GM18517 (cell line): ENCODE results near the gene POLR1A.

Source experiments
- ATAC-seq: cut with Tn5 transposase; IDR thresholded peaks from one replicate; pipeline ENCODE4 v1.9.1; 2021; ENCODE audit warnings: mild to moderate bottlenecking, moderate library complexity; ENCODE audit not compliant: unreplicated experiment

POLR1A gene

DNA sequence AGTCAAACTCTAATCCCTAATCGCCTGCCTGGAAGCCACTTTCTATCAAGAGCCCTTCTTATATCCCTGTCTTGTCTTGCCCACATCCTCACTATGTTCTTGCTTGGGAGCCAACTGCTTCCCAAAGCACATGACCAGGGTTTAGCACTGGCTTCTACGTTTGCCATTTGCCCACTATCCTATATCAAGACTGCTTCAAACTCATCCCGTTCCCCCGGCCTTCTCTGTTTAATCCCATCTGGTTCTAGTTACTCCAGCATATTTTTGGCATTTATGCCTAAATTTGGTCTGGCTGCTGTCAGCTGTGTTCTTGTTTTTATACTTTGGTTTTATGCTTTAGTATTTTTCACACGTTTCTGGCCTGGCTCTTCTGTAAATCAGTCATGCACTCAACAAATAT lies 40.2 kb downstream of the POLR1A start:
- no peak for ATAC-seq

DNA sequence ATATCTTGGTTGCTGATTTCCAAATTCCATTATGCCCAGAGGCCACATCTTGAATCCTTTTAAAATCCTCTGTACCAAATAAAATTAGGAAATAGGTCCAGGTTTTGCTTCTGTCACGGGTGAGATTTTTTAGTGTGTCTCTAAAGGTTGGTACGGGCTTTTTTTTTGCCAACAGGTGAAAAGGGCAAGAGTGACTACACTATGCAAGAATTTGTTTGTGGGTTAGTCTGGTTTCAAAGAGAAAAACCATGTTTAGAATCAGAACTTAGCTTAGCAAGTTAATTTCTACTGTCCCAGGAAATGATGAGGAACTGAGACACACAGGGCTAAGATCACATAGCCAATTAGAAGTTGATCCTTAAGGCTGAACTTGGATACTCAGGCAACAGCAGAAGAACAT lies 41.7 kb downstream of the POLR1A start:
- no peak for ATAC-seq

DNA sequence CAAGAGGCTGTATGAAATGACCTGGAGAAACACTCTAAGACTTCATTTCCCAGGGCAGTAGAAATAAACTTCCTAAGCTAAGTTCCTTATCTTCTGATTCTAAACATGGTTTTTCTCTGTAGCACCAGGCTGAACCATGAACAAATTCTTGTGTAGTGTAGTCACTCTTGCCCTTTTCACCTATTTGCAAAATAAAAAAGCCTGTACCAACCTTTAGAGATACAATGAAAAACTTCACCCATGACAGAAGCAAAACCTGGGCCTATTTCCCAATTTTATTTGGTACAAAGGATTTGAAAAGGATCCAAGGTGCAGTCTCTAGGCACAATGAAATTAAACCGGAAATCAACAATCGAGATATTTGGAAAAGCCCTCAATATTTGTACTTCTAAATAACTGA lies 43.6 kb downstream of the POLR1A start:
- ATAC-seq, result no peak

DNA sequence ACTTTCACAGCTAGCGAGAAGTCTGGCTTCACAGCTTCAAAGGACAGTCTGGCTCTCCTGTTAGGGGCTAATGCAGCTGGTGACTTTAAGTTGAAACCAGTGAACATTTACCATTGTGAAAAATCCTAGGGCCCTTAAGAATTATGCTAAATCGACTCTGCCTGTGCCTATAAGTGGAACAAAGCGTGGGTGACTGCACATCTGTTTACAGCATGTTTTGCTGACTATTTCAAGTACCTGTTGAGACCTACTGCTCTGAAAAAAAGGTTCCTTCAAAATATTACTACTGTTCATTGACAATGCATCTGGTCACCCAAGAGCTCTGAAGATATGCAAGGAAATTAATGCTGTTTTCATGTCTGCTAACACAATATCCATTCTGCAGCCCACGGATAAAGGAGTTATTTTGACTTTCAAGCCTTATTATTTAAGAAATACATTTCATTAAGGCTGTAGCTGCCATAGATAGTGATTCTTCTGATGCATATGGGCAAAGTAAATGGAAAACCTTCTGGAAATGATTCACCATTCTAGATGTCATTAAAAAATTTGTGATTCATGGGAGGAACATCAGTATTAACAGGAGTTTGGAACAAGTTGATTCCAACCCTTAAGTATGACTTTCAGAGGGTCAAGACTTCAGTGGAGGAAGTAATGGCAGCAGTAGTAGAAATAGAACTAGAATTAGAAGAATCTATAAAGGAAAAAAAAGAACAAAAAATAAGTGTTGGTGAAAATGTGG lies 48.9 kb downstream of the POLR1A start:
- ATAC-seq, result no peak

DNA sequence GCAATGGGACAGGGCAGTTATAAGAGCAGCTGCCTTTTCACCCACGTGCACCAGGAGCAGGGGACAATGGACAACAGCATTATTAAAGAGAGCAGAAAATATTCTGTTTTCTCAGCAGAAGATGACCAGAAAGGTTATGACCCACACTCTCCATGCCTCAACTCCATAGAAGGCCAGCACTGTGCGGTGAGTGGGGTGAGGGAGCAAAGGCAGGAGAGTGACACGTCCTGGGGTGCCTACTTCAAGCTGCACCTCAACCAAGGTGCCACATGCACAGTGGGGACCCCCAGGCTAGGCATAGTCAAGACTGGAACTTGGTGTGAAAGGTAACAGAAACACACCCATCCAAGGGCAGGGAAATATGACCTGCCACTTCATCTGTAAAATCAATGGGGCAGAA lies 50.4 kb downstream of the POLR1A start:
- ATAC-seq, result no peak

DNA sequence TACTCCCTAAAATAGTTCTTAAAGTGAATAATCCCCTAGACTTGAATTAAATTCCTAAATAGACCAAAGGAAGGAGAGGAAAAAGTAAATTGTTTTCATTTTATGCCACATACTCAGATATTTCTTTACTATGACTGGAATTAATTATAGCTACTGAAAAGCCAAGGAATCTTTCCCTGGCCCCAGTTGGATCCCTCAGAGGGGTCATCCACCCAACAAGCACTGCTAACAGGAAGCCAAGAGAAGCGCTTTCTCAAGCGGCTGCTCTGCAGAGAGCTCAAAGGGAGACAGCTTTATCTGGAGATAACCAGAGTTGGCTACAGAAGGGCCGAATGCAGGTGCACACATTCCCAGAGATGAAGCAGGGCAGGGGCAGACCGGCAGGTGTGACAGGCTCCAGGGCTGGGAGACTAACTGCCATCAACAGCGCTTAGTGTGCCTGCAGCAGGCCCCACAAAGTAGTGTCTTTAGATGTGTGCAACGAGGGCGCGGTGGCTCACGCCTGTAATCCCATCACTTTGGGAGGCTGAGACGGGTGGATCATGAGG lies 51.1 kb downstream of the POLR1A start:
- no peak for ATAC-seq

DNA sequence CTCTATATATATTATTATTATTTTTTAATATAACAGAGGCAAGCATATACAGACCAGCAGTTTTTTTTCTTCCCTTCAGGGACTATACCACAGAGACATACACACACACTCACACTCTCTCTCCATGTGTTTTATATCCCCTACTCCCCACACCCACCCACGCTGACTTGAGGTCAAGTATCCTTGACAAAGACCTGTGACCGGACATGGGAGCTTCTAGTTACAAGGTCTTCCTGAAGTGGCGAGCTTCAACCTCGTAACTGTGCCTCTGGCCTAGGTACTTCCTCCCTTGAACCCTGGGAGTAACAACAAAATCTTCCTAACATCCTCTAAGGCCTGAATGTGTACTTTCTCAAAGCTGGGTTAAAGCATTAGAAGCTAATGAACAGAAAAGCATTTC lies 52.5 kb downstream of the POLR1A start:
- ATAC-seq, result no peak

DNA sequence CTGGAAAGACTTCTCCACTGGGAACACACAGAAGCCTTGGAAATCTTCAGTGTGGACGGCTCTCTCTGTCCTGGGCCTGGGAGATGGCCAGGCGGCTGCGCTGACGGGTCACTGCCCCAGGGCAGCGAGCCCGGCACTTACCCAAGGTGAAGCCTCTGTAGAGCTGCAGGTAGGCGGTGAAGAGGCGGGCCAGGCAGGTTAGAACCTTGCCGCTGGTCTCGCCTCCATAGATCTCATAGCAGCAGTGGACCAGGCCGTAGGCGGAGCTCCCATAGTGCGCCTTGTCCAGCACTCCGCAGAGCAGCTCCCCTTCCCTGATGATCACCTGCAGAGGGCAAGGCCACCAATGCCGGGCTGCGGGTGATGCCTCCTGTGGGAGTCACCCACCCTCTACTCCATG lies 53.0 kb downstream of the POLR1A start:
- ATAC-seq, result no peak

DNA sequence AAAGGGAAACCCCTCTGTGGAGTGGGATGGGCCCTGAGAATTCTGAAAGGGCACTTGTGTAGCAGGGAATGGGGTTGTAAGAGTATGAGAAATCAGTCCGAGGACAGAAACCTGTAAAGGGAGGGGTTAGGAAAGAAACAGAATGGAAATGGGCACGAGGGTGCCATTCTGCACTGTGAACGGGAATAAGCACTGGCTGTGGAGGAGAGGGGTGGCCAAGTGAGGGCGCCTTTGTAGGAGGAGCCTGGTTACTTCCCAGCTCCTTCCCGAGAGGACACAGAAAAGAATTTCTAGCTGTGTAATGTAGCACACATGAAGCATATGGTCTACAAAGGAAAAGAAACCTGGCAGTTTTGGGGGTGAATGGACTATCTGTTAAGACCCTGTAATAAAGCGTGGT lies 53.4 kb downstream of the POLR1A start:
- no peak for ATAC-seq

DNA sequence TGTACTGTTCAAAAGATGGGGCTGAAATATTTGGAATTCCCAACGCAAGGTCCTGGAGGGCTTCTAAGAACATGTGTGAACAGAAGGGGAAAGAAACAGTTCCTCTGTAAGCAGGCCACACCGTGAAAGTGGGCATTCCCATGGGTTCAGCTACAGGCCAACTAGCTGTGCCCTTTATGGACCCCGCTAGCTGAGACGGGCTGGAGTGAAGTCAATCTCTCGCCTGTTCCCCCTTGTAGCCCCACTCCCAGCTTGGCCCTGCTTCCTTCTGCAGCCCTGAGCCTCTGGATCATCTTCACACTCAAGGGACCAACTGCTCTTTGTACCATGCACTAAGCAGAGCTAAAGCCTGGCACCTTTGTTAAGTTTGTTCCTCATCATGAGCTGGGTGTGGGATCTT lies 55.4 kb downstream of the POLR1A start:
- ATAC-seq, result no peak

DNA sequence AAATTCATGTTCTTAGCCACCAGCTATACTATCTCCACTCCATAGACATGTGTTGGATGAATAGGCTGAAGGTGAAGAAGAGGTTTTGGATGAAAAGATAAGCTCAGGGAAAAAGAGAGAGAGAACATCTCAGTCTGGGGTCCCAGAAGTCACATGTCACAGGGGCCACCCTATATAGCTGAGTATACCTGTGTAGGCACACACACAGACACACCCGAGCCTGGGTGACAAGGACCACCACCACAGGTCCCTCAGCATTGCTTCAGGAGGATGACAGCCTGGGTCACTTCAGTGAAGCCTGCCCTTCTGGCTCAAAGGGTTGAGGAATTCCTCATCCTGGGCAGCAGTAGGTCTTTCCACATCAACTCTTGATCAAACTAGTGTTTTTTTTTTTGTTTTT lies 56.2 kb downstream of the POLR1A start:
- no peak for ATAC-seq

DNA sequence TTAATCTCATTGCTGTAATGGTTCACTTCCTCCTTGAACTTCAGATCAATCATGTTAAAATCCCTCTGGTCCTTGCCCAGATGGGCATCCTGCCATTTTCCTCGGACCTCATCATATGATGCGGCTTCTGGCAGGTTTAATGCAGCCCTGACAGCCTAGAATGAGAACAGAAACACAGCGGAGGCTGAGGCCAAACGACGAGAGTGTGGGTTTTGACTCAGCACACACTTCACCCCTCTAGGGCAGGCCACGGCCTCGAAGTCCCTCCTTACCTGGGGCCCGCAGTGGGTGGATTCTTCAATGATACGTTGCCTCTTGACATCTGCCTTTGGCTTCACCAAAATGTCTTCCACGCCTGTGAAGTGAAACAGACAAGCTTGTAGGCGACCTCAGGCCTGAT lies 56.8 kb downstream of the POLR1A start:
- no peak for ATAC-seq

DNA sequence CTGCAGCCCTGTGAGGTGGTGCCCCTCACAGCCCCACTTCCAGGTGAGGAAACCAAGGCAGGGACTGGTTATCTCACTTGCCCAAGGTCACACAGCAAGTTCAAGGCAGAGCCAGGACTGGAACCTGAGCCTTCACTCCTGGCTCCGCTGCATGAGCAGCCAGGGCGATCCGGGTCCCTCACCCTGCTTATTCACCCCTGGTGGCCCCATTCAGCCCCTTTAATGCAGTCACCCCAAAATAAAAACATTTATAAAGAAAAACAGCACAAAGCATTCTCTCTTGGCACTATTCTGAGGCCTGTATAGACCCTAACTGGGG lies 57.3 kb downstream of the POLR1A start:
- no peak for ATAC-seq

DNA sequence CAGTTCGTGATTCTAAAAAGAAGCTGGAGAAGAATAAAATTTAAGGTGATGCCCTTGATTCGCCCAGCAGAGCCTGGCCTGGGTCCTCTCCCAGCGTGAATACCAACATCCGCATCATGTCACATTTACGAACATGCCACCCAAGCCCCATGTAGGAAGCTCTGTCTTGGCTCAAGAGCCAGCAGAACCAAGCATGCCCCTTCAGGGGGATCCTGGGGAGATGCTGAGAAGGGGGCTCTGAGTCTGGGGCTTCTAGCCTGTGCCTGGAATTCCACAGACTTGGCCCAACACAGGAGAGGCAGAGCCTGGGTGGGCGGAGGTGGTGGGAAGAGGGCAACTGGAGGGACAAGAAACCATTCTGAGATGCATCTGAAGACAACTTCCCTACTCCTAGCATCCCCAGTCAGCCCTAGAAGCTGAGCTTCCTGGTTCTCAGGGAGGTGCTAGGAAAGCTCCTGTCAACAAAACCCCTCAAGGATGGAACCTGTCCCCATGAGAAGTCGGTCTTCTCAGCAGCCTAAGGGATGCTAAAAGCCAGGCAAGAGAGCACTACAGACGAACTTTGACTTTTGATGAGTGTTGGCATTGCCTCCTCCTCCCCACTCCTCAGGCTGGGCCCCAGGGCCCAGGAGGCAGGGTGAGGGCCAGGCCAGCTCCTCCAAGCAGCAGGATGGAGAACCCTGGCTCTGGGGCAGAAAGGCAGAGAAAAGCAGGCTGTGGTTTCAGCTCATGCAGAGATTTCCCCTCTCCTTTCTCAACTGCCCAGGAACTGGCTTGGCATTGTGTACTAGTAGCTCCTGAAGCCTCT lies 57.9 kb downstream of the POLR1A start:
- no peak for ATAC-seq

DNA sequence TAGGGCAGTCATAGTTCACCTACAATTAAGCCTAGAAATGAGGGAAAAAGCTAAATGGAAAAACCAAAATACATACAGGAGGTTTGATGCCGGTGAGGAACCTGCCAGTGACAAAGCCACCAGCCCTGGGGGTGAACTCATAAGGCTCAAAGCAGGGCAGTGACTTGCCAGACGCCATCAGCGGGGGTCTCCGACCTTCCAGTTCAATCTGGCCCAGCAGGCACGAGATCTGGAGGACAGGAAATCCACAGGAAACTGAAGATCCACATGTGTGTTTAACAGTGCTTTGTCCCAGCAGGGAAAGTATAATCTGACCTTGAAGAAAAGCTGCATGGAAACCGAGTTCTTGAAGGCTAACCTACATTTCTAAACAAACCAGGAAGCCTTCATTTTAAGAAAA lies 60.1 kb downstream of the POLR1A start:
- ATAC-seq, result no peak

DNA sequence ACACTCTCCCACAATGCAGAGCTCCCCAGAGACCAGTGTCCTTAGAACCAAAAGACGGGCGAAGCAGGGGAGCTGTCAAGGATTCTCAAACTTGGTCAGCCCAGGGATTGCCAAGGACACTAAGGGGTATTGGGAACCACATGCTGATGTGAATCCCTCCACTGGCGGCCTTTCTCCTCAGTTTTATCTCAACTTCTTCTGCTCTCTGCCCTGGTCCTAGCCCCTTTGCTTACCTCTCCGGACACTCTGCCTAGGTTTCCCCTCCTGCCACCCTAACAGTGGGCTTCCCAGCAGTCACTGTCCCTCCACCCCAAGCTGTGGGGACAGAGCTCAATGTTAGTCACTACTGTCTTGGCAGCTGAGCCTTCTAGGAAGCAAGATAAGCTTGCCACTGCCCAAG lies 61.1 kb downstream of the POLR1A start:
- ATAC-seq, result no peak

DNA sequence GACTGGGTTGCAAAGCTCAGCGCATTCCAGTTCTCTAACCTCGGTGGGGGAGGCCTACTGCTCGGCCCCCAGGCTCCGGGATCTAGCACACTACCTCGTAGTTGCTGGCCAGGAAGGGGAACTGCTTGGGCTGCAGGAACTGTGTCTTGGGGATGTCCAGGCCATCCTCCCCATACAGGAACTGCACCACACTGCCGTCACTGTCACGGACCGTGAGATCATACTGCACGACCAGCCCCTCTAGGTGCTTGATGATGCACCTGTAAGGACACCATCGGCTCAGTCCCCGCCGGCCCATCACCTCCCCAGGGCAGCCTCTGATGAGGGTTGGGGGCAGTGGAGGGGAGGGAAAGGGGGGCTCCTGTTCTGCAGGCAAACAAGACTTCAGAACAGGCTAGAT lies 61.6 kb downstream of the POLR1A start:
- ATAC-seq, result no peak

DNA sequence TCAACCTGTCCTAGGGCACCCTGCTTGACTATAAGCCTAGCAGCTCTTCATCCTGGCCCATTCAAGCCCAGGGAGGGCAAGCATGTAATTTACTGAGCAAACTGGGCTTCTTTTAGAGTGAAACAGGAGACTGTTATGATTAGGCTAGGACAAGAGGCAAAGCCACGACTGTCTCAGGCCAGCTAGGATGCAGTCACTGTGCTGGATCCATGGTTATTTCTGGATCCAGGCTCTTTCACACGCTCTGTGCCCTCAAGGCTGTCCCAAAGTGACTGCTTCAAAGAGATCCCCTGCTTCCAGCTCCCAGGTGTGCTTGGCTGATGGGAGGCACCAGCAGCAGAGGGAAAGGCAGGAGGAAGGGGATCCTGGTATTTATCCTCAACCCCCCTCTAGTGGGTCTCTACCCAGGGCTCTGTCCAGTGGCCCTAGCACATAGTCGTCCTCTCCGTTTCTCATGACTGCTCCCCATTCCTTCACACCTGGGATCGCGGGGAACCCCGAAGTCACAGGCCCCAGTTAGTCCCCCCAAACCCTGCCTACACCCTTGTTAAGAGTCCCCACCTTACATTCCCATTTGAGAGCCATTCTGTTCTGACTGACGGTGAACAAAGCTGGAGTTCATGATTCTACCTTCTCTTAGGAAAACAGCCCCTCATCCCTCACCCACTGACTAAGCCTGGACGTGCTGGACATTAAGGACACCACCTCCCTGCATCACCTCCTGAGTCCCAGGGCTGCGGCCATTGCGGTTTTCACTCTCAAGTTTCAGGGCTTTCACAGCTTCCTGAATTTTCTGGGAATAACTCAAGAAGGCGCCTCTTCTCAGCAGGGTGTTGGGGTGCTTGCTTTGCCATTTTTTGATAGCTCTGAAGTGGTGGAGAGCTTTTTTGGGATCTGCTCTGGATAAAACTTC lies 63.2 kb downstream of the POLR1A start:
- no peak for ATAC-seq

DNA sequence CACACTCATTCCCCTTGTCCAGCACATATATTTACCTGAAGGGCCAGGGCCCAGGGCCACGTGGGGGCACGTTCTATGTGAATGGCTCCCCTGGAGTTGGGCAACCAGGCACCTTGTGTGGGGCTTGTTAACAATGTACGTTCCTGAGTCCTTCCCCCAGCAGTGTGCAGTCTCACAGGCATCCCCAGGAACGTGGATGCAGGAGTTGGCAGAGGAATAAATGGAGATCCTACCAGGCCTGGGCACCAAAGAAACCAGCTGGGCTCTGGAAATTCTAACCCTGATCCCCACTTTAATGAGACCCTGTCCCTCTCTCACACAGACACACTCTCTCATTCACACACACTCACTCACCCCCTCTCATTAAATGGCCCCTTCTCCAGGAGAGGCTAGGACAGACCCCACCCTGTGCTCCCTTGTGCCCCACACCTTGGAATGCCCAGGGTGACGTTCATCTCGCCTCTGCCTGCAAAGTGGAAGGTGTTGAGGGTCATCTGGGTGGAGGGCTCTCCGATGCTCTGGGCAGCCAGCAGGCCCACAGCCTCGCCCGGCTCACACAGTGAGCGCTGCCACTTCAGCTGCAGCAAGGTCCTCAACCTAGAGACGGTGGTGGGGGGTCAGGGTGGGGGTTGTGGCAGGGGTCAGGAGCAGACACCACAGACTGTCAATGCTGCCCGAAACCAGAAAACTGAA lies 65.6 kb downstream of the POLR1A start:
- ATAC-seq, result no peak

DNA sequence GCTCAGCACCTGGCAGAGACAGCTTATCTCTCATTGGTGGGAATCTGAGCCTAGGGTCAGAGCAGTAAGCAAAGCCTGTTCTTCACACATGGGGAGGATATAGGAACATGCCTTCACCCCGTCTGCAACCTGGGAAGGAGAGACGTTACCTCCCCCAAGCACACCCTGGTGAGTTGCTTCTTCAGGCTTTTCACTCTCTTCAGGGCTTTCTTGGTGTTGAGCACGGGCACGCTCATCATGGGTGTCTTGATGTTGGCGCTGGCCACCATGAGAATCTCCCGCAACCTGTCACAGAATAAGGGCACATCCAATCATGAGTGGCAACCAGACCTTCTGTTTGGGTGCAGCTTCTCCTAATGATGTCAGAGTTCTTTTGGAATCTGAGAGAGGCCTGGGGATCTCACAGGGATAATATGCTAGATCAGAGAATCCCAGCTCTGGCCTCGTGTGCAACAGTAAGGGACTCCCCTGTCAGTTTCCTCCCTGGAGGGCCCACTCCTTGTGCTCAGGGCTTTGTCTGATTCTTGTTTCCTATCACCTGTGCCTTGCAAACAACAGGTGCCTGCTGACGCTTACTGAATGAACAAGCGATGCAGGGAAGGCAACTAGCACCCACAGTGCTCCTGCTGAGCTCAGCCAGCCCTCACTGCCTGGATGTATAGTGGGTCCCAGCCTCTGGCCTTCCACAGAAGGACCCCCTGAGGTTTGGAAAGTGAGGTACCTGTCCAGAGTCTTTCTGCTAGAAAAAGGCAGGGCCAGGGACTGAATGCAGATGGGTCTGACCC lies 66.3 kb downstream of the POLR1A start:
- ATAC-seq, result no peak
